T-helper 22 cell (primary cell): ENCODE data around the gene KIF26B.

Source experiments
- DNase-seq: peaks from one replicate; pipeline ENCODE4 v3.0.0-alpha.2; 2020; ENCODE audit warnings: low read depth

The KIF26B gene

GRCh38 chr1:245279346-245279745 is 124.6 kb downstream of the KIF26B start:
- DNase-seq, result no peak

GRCh38 chr1:245283001-245283400 is 128.2 kb downstream of the KIF26B start:
- no peak for DNase-seq

GRCh38 chr1:245285168-245285567 is 130.4 kb downstream of the KIF26B start:
- no peak for DNase-seq

- DNase-seq, result no peak
Measured at GRCh38 chr1:245288796-245289195, 134.0 kb downstream of the KIF26B start.

GRCh38 chr1:245290836-245291235 is 136.1 kb downstream of the KIF26B start:
- DNase-seq, result no peak

GRCh38 chr1:245291351-245291750 is 136.6 kb downstream of the KIF26B start:
- no peak for DNase-seq

- DNase-seq, result no peak
Measured at GRCh38 chr1:245292141-245292540, 137.4 kb downstream of the KIF26B start.

- DNase-seq, result no peak
Measured at GRCh38 chr1:245292553-245292952, 137.8 kb downstream of the KIF26B start.

GRCh38 chr1:245294020-245294419 is 139.2 kb downstream of the KIF26B start:
- DNase-seq, result no peak

- DNase-seq, result no peak
Measured at GRCh38 chr1:245298781-245299180, 144.0 kb downstream of the KIF26B start.

GRCh38 chr1:245301162-245301580 is 146.4 kb downstream of the KIF26B start:
- DNase-seq, result no peak

GRCh38 chr1:245301921-245302320 is 147.1 kb downstream of the KIF26B start:
- no peak for DNase-seq

GRCh38 chr1:245304698-245305097 is 149.9 kb downstream of the KIF26B start:
- DNase-seq, result no peak

GRCh38 chr1:245306020-245306419 is 151.2 kb downstream of the KIF26B start:
- DNase-seq, result no peak

- no peak for DNase-seq
Measured at GRCh38 chr1:245306628-245307410, 152.0 kb downstream of the KIF26B start.

- no peak for DNase-seq
Measured at GRCh38 chr1:245310571-245311531, 156.1 kb downstream of the KIF26B start.

- no peak for DNase-seq
Measured at GRCh38 chr1:245311887-245312536, 157.2 kb downstream of the KIF26B start.

- DNase-seq, result no peak
Measured at GRCh38 chr1:245313576-245313975, 158.8 kb downstream of the KIF26B start.

- DNase-seq, result no peak
Measured at GRCh38 chr1:245316784-245317183, 162.0 kb downstream of the KIF26B start.

- DNase-seq, result no peak
Measured at GRCh38 chr1:245317217-245317616, 162.4 kb downstream of the KIF26B start.

GRCh38 chr1:245319094-245319493 is 164.3 kb downstream of the KIF26B start:
- DNase-seq, result no peak

- DNase-seq, result no peak
Measured at GRCh38 chr1:245322673-245323072, 167.9 kb downstream of the KIF26B start.
